Stimulated activated CD4-positive, alpha-beta T cell treated with anti-CD3 and anti-CD28 coated beads, Interleukin-12 subunit alpha, Interleukin-12 subunit beta, amount 100 ng/mL, for 24 hours (primary cell): ENCODE data around the gene ORAI2.
"Not testable (repeated sequence)": the region's sequence is repeated elsewhere in the genome, so short reads cannot be mapped to it uniquely, and the experiment has no call there.

Experiments
- DNase-seq, 2 experiments: peaks; one replicate each; pipeline ENCODE4 v3.0.0-alpha.2; 2020; ENCODE audit warnings: low read depth in 2 of 2

Gene ORAI2

DNA sequence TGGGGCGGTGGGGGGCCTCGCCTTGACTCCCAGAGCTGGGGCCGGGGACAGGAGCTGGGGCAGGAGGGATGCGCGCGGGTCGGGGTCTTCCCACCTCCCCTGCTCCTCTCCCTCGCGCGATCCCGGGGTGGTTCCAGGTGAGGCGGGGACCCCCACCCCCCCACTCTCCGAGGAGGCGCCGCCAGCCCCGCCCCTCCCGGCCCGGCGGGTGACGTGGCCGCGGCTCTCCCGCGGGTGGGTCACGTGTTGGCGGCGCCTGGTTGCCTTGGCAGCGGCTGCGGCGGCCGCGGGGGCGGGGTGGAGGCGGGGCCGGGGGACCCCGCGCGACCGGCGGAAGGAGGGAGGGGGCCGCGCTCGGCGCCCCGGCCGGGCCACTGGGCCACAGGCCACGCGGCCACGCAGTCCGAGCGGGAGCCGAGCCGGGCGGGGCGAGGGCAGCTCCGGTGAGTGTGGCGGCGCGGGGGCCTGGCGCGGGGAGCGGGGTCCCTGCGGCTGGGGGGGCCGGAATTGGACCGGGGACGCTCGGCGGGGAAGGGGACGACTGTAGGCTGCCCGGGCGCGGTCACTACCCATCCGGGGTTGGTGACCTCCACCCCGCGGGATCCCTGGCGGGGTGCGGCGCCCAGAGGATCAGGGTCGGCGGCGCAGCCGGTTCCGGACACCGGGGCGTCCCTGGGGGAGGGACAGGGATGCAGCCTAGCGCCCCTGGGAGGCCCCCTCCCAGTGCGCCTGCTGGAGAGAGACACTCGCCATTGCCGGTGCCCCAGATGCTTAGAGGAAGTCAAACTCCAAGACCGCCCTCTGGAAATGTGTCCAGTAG, at the start of gene ORAI2:
Gene ORAI2 (plus strand): TSS at position 357 of the 820 bp plus-strand sequence. CDS start 5,382 bp downstream, outside the sequence.
- DNase-seq = peak; percentile 61 to 81

DNA sequence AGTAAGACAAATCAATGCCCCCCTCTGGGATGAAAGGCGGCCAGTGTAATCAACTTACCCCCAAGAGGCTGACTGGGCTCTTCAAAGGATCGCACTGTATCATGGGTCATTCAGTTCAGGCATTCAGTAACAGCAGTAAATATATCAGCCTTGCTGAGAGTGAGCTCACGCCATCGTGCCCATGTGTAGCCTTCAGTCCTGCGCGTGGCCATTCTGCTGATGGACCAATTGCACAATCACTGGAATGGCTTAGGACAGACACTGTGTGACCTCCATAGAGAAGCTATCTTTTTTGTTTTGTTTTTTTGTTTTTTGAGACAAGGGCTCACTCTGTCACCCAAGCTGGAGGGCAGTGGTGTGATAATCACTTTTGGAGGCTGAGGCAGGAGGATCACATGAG, 46.3 kb upstream of the ORAI2 start:
- no peak for DNase-seq

DNA sequence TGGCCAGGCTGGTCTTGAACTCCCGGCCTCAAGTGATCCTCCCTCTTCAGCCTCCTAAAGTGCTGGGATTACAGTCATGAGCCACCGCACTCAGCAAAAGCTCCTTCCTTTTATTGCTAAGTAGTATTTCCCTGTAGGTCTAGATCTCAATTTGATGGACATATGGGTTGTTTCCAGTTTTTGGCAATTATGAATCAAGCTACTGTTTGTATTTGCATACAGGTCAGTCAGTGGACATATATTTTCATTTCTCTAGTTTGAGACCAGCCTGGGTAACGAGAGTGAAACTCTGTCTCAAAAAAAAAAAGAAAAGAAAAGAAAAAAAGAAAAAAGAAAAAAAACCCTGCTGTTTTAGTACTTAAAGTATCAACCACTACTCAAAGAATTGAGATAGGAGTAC, 43.6 kb upstream of the ORAI2 start:
- no peak for DNase-seq

DNA sequence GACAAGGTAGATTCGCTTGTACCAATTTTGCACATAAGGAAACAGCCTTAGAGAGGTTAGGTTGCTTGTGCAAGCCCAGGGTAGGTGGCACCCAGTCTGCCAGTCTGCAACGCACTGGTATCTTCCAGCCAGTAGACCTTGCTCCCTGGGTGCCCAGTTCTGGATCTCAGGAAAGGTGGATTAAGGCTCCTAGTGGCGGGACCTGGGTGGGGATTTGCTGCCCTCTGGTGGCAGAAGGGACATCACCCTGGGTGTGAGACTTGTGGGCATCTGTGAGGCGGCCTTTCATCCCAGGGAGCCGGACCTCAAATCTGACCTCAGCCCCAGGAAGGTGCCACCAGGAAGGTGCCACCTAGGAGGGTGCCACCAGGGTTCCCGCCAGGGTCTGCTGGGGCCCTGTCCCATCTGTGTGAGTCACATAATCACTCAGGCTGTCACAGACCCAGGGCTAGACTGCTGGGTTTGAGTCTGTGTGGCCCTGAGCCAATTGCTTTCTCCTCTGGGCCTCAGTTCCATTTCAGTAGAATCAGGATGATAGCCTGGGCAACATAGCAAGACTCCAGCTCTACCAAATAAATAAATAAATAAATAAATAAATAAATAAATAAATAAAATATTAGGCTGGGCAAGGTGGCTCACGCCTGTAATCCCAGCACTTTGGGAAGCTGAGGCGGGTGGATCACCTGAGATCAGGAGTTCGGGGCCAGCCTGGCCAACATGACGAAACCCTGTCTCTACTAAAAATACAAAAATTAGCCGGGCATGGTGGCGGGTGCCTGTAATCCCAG, 42.5 kb upstream of the ORAI2 start:
- peak in 1 of 2 experiments; percentile 70 for DNase-seq

DNA sequence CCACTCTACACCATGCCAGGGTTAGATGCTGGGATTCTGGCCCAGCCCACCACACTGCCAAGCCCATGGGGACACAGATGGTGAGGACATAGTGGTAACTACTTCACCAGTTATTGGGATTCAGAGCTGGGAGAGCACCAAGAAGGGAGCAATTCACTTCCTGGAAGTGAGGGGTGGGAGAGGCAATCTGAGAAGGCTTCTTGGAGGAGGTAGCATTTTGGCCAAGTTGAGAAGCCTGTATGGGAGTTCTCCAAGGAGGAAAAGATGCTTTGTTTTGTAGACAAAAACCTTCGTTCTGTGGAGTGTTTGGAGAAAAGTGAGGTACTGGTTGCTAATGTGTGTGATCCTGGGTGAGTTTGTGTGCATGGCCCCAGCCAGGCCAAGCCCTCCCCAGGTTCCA, 41.0 kb upstream of the ORAI2 start:
- DNase-seq = no peak

DNA sequence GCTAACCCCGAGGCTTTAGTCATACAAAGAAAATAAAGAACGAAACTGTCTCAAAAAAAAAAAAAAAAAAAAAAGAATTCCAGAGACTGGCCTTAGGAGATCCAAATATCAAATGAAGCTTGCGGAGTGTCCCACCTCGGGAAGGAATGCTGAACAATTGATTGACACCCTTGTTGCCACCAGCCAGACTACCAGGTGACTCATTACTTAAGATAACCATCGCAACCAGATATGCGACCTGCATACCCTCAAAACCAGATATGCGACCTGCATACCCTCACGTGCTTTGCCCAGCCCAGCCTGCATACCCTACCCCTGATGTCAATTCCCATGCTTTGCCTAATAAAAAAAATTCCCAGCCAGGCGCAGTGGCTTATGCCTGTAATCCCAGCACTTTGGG, 39.9 kb upstream of the ORAI2 start:
- DNase-seq = no peak

DNA sequence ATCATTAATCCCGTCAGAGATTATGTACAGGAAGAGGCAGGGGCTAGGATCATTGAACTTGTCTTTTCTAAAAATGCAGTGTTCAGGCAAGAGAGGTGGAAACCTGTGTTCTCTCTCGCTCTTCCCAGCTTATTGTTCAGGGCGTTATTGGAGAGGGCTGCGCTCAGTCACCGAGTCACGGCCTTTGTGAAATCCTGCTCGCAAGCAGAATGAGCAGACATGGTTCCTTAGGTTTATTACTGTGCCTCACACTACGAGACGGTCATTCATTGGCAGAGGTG, 37.8 kb upstream of the ORAI2 start:
- no peak for DNase-seq

DNA sequence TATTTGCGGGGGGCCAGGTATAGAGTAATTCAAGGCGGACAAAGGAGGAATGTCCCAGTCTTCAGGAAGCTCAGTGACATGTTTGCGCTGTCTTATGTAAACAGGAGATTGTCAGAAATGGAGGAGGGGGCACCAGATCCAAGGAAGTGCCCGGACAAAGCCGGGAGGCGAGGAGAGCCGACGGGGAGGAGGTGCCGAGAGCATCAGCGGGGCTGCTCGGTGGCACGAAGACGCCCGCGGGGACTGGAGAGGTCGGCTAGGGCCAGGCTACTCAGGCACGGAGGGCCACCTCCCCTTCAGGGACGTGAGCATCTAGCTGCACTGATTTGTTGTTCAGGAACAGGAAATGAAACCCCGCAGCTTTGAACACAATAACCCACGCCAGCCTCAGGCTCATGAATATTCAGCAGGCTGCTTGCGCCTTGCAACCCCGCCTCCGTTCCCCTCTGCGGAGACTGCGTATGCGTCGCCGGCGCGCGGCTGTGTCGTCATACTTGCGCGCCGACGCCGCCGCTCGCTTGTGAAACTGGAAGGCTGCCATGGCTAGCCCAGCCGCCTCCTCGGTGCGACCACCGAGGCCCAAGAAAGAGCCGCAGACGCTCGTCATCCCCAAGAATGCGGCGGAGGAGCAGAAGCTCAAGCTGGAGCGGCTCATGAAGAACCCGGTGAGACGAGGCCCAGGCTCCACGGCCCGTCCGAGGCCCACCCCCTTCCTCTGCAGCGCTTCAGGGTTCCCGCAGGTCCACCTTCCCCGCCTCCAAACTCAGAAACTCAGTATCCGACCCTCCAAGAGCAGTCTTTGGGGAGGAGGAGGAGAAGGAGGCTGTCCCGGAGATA, 37.3 kb upstream of the ORAI2 start, which contains the start of gene PRKRIP1:
Gene PRKRIP1 (plus strand): TSS at position 491 of the 837 bp plus-strand sequence. CDS start 49 bp downstream, at position 540.
- peak; percentile 60 to 70 for DNase-seq

DNA sequence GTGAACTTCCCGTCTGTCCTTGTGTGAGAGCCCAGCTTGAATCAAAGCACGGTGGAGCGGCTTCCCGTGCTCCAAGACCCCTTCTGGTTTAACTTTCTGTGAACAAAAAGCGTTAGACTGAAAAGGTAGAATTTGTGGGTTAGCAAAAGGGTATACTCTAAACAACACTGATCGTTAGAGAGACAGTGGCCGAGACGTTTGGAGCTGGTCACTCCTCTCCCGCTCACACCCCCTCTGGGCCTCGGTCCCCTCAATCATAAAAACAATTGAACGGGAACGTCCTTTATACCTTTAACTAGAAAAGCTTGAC, 36.7 kb upstream of the ORAI2 start:
- DNase-seq = no peak

DNA sequence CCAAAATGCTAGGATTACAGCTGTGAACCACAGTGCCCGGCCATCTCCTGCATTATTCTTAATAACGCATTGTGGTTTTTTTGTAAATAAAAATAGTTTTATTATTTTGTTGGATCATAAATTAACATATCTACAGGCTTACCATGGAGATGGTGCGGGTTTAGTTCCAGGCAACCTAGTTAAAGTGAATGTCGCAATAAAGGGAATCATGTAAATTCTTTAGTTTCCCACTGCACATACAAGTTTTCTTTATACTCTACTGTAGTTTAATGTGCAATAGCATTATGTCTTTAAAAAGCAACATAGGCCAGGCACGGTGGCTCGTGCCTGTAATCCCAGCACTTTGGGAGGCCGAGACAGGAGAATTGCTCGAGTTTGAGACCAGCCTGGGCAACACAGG, 34.8 kb upstream of the ORAI2 start:
- DNase-seq = no peak

DNA sequence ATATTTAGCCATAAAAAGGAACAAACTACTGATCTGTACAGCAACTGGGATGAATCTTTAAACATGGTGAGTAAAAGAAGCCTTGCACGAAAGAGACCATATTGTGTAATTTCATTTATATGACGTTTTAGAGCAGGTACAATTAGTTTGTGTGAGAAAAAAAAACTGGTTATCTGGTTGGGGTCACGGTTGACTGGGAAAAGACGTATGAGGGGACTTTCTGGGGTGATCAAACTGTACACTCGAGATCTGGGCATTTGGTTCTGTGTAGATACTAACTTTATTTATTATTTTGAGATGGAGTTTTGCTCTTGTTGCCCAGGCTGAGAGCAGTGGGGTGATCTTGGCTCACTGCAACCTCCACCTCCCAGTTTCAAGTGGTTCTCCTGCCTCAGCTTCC, 33.0 kb upstream of the ORAI2 start:
- DNase-seq = no peak

DNA sequence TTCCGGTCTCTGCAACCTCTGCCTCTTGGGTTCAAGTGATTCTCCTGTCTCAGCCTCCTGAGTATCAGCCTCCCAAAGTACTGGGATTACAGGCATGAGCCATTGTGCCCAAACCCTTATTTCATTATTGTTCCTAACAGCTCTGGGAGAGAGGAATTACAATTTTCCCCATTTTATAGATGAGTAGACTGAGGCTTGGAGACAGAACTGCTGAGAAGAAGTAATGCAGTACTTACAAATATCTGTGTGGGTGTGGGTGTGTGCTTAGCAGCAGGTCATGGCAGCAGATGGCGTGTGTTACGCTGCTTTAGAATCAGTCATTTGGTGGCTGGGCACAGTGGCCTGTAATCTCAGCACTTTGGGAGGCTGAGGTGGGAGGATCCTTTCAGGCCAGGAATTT, 29.8 kb upstream of the ORAI2 start:
- no peak for DNase-seq

DNA sequence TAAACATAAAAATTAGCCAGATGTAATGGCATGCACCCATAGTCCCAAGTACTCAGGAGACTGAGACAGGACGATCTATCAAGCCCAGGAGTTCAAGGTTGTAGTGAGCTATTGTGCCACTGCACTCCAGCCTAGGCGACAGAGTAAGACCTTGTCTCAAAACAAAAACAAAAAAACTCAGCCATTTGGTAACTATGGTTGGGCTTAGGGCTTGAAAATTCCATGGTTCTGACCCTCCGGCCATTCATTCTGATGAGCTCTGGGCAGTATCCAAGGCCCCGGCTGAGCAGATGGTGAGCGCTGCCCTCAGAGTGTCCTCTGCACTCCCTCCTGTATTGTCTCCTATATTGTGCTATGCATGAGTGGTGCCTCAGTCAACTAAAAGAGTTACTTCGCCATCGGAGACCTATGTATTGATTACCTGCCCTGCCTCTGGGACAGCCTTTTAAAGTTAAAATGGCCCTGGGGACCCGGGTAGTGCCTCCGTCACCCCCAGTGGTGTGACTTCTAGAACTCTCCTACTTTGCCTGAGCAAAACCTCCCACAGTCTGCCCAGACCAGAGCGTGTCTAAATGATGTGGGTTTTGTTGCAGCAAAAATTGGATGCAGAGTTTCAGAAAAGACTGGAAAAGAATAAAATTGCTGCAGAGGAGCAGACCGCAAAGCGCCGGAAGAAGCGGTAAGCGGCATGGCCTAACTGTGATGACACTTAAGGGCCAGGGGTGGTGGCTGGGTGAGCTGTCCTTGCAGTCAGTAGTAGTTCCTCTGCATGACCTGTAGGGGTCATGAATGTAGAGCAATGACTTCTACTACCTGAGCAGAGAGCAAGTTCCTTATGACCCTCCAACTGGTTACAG, 29.1 kb upstream of the ORAI2 start:
- peak in 1 of 2 experiments; percentile 25 for DNase-seq

DNA sequence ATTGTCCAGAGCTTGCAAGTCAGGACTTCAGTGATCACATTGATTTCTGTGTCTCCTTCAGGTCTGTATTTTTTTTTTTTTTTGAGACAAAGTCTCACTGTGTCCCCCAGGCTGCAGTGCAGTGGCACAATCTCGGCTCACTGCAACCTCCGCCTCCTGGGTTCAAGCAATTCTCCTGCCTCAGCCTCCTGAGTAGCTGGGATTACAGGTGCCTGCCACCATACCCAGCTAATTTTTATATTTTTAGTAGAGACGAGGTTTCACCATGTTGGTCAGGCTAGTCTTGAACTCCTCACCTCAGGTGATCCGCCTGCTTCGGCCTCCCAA, 28.6 kb upstream of the ORAI2 start:
- not testable (repeated sequence) for DNase-seq

DNA sequence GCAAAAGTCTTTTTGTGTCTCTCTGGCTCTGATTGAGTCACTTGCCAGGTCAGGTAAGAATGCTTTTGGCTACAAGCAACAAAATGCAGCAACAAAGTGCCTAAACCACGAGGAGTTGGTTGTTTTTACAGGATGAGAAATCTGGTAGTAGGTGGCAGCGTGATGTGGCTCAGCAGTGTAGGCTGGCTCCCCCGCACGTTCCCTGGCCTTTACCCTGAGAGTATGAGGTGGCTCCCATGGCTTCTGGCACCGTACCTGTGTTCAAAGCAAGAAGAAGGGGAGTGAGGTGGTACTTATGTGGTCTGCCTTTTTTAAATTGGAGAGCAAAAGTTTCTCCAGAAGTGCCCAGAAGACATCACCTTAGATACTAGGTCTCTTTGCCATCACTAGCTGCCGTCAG, 25.5 kb upstream of the ORAI2 start:
- DNase-seq = no peak

DNA sequence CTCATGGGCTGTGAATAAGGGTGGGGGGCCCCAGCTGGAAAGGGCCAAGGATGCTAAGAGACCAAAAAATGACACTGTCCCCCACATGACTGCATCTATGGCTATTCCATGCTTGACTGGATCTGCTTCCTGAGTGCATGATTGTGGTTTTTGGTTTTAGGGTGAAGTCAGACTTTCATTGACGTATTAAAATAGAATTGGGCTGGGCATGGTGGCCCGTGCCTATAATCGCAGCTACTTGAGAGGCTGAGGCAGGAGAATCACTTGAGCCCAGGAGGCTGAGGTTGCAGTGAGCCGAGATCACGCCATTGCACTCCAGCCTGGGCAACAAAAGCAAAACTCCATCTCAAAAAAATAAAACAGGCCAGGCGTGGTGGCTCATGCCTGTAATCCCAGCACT, 24.8 kb upstream of the ORAI2 start:
- not testable (repeated sequence) for DNase-seq

DNA sequence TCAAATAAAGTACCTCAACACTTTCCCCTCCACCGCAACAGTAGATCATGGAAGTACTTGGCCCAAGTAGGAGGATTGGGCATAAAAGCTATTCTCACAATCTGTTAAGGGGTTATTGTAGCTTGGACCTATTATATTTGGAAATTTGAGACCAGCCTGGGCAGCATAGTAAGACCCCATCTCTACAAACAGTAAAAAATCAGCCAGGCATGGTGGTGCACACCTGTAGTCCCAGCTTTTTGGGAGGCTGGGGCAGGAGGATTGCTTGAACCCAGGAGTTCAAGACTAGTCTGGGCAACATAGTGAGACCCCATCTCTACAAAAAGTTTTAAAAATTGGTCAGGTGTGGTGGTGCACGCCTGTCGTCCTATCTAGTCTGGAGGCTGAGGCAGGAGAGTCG, 24.0 kb upstream of the ORAI2 start:
- DNase-seq = no peak

DNA sequence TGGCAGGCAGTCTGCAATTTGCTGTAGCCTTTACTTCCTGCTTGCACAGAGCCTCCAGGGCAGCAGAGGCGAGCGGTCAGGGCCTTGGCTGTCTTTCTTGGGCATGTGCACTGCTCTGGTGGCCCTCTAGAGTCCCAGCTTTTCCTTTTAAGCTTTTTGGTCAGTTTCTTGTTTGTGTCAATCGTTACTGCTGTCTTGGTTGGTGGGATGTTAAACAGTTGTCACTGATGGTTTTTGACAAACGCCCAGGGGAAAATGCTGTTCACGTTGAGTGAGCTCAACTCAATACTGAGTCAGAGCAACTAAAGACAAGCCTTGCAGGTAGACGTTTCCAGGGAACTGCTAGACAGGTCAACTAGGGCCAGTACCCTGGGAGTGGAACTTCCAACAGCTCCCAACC, 23.3 kb upstream of the ORAI2 start:
- no peak for DNase-seq

DNA sequence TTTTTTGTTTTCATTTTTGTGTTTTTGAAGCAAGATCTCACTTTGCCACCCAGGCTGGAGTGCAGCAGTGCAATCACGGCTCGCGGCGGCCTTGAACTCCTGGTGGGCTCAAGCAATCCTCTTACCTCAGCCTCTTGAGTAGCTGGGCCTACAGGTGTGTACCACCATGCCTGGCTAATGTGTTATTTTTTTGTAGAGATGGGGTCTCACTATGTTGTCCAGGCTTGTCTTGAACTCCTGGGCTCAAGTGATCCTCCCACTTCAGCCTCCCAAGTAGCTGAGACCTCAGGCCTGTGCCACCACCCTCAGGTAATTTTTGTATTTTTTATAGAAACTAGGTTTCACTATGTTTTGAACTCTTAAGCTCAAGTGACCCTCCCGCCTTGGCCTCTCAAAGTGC, 22.5 kb upstream of the ORAI2 start:
- no peak for DNase-seq

DNA sequence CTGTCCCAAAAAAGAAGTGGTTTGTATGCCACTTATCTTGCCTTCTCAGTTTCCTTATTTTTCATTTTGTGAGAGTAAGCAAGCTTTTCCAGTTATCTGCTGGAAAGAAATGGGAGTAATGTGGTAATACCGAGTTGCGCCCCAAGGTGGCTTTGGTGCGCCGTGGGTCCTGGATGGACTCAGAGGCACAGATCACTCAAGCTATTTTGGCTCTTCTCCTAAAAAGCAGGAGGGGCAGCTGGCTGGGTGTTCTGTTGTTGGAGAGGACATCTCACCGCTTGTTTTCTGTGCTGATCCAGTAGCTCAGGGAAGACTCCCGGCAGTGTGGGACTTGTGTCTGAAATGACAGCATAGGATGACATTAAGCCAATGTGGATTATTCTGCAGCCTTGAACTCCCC, 20.8 kb upstream of the ORAI2 start:
- DNase-seq = no peak

DNA sequence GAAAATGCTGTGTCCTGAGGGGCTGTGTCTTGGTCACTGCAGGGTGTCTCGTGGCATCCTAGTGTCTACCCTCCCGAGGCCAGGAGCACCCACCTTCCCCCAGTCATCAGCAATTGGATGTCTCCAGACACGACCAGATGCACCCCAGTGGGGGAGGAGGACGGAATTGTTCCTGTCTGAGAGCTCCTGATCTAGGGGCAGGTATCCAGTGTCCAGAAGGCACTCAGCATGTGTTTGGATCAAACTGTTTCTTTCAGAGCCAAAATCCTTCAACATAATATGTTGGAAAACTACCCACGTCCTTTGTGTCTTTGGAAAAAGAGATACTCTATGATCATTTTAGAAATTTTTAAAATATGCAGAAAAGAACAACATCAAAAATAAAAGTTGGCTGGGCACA, 20.3 kb upstream of the ORAI2 start:
- no peak for DNase-seq

DNA sequence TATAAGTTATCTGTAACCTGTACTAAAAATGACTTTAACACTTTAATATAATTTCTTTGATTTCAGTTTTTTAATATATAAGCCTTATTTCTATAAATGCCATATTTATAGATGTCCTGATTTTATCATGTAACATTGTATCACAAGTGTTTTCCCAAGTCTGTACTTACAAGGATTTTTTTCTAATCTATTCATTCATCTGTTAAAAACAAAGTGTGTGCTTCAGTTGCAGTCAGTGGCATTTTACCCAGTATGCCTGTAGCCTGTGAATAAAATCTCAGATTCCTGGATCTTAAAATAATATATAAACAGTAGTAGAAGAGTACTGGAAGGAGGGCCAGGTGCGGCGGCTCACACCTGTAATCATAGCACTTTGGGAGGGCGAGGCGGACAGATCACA, 19.8 kb upstream of the ORAI2 start:
- DNase-seq = no peak
